HG03571 (cell line): ENCODE data around the gene SARM1.

Experiments used
- ATAC-seq: cut with Tn5 transposase; IDR thresholded peaks from one replicate; pipeline ENCODE4 v1.9.1; 2021; ENCODE audit not compliant: unreplicated experiment

The SARM1 gene

GRCh38 chr17:28340374-28340773 is 31.1 kb upstream of the SARM1 start:
- ATAC-seq = no peak

DNA sequence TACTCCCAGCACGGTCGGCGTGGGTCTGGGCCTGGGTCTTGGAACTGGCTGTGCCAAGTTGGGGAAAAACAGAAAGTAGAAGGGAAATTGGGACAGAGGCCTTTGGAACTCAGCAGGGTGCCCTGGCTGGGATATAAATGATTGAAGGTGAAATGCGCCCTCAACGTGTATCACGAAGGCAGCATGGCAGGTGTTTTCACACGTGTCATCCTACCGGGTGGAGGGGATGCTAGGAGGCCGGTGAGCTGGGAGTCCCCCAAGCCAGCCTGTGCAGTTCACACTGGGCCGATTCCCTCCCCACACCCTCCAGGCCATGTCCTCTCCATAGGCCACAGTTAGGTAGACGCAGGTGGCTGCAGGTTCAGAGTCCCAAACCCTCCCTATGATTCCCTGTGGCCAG is 30.0 kb upstream of the SARM1 start:
- no peak for ATAC-seq

GRCh38 chr17:28342313-28342712 is 29.2 kb upstream of the SARM1 start:
- no peak for ATAC-seq

DNA sequence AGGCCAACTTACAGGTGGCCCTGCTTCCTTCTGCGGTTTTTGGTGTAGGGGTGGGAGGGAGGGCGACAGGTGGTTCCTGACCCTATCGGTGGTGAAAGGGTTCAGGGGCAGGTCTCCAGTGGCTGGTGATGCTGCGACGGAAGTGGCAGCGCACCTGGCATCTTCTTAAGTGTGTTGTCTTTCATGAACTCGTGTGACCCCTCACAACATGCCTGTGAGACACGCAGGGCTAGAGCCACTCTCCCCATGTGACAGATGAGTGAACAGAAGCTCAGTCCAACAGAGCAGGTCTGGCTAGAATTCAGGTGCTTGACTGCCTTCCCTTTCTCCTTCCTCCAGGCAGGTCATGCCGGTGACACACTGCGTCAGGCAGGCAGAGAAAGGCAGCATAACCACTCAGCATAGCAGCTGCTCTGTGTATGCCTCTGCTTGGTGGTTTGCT is 28.0 kb upstream of the SARM1 start:
- no peak for ATAC-seq

- no peak for ATAC-seq
Measured at GRCh38 chr17:28344011-28344410, 27.5 kb upstream of the SARM1 start.

DNA sequence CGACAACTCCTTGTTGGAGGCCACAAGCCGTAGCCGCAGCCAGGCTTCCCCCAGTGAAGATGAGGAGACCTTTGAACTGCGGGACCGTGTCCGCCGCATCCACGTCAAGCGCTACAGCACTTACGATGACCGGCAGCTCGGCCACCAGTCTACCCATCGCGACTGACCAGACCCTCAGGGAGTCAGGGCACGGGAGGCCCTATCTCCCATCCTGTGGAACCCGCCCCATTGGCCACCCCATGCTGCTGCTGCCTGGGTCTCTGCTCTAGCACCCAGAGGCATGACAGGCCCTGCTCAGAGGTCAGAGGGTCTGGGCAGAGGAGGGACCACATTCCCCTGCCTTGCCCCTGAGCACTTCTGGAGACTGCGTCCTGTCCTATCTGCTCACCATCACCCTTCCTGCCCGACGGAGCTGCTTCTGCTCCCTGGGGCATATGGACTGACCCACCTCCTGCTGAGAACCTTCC is 27.0 kb upstream of the SARM1 start:
- no peak for ATAC-seq

DNA sequence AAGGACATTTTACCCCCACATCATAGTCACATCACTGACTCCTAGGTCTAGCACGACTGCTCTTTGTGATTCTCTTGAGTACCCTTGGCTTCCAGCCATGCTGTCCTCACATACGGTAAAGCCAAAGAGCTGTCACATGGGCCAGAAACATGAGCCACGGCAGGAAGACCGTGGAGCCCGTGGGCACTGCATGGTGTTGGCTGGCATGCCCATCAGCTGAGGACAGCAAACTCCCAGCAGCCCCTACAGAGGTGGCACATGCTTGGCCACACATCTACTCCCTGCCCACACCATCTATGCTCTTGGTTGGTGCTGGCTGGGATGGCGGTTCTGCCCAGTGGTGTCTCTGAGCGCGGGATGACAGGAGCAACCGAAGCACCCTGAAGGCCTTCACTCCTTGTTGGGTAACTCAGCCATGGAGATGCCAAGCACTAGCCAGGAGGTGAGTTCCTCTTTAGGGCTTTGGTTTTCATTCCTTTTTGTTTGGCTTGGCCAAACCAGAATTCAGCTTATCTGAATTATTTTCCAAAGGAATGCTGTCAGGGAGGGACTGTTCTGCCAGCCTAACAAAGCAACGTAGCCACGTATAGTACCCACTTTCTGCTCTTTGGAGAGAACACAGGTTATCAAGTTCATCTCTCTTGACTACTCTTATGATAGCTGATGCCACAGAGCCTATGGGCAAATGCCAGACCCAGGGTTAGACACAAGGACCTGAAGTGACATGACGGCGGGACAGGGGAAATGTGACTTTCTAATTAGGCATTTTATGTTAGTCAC is 25.9 kb upstream of the SARM1 start:
- ATAC-seq = no peak

DNA sequence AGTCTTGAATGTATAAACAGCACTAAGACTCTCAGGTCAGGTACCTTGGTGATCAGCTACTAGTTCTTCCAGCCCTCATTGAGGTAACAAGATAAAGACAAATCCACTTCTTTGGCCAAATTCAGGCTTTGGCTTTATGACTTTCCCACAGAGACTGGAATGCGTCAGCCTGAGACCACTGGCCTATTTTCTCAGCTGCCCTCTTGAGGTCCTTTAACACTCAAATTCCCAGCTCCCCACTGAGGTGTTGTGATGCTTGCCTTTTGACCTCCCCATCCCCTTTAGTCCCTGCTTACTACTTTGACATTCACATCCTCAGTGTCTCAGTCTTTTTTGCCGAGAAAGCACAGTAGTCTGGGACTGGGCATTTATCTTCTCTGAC is 25.3 kb upstream of the SARM1 start:
- no peak for ATAC-seq

DNA sequence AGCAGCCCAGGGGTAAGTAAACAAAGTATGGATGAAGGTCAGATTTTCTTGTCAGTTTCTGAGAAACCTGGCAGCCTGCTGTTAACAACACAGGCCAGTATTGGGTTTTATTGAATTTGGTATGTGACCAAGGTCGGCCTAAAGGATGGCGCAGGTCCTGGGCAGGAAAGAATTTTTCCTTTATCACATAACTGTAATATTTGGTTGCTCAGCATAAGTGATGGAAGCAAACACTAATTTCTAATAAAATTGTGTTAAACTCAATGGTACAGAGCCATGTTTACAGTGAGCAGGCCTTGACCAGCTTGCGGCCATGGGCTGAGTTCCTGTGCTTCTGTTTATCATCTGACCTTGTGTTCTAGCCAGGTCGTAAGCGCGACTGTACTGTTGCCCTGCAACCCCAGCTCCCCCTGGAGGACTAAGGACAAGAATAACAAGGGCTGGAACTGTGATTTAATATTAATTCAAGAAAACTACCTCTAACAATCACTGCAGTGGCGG is 24.7 kb upstream of the SARM1 start:
- ATAC-seq = no peak

DNA sequence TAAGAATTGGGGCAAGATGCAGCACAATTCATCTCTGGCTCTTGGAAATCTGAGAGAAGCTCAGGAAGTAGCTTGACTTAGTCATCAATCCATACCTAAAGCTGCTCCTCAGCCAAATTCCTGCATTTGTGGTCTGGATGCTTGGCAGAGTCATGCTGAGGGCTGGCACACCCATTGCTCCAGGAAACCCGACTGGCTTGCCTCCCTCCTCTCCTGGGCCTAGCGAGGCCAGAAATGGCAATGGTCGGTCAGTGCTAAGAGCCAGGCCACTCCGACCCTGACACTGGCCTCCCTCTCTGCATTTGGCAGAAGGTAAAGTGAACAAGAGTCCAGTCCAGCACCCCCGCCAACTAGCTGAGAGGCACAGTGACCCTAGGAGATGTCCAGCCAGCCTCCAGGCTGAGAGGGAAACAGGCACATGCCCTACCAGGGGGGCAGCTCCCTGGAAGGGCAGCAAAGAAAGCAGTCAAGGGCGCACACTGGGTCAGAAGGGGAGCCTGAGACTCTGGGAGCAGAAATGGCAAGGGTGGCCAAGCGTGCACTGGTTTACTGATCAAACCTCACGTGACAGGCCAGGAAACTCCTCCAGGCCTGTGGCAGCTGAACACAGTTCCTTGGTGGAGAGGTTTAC is 24.1 kb upstream of the SARM1 start:
- ATAC-seq = no peak

DNA sequence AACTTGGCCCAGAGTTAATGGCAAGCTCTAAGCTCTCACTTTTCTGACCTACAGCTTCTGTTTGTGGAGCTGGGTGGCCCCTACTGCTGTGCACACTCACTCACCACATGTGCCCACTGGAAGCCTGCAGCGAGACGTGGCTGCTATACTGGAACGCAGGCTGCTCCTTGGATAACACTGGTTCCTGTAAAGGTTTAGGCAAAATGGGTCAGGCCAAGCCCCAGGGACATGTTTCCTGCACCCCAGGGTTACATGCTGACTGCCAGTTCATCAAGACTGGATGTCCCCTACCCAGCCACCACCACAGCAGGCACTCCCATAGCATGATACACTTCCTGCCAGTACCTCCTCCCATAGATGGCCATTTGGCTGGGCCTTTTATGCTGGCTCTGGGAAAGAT is 22.5 kb upstream of the SARM1 start:
- ATAC-seq = no peak

DNA sequence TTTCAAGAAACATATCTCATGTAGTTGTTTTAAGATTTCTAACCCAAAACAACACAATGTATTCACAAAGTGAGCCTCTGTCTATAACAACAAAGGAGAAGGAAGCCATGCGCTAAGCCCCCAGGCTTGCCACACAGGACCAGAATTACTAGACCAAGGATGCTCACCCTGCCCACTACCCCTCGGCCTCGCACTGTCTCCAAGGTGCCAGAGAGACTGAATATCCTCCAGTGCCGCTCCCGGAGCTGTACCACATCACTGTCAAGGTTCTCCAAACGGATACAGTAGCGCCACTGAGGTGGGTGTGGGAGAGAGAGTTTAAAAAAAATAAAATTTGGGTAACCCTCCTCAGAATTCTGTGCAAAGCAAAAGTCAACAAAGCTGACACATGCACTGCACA is 21.2 kb upstream of the SARM1 start:
- no peak for ATAC-seq

DNA sequence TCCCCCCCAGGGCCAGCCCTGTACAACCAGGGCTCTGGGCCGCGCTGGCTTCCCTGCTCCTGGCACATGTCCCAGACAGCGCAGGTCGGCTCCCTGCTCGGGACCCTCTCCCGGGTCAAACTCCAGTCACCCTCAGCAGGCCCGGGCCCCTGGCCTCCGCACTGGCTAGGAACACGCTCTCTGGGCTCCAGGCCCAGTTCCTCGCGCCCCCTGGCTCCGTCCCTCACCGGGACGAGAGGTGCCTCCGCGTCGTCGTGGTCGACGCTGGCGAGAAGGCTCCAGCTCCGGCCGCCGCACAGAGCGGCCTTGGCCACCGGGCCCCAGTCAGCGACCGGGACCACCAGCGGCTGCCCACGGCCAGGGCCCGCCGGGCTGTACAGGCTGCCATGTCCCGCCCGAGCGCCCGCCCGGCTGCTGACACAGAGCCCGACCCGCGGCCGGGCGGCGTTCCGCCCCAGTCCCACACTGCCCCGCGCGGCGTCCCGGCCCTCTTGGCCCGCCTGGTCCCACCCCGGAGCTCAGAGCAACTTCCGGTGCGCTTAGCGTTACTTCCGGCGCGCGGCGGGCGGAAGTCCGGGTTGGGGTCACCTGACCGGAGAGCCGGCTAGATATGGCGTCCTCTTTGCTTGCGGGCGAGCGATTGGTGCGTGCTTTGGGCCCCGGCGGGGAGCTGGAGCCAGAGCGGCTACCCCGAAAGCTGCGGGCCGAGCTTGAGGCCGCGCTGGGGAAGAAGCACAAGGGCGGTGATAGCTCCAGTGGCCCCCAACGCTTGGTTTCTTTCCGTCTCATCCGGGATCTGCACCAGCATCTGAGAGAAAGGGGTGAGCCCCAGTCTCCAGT is 14.2 kb upstream of the SARM1 start, which contains the start of gene POLDIP2:
Gene POLDIP2 (minus strand): TSS at position 467 of the 840 bp plus-strand sequence. CDS start 79 bp downstream, at position 388.
- peak; percentile 90 for ATAC-seq

DNA sequence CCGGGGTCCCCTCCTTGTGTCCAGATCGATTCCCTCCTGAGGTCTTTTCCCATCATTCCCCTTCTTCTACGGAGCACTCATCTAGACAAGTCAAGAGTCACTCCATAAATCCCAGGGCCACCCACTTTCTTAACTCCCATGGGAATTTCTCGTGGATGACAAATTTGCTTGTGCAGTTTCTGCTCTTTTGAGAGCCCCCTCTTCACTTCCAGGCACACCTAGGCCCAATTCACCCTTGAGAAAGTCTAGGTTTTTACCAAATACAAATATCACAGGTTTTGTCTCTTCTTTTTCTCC is 13.6 kb upstream of the SARM1 start:
- ATAC-seq = no peak

DNA sequence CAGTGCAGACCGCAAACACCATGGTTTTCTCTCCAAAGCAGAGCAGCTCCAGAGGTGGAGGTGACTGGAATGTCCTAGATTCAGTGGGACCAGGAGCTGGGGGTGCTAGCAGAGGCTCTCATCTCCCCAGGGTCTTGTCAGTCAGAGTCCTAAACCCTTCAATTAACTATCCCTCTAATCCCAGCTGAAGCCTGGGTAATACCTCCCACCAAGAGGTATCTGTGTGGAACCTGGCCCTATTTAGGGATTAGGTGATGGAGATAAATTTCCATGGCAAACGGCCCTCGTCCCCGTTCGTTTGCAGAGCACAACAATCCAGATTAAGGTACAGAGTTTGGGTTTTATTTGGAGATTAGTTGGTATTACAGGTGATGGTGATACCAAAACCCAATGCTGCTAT is 8.3 kb upstream of the SARM1 start:
- ATAC-seq = no peak

DNA sequence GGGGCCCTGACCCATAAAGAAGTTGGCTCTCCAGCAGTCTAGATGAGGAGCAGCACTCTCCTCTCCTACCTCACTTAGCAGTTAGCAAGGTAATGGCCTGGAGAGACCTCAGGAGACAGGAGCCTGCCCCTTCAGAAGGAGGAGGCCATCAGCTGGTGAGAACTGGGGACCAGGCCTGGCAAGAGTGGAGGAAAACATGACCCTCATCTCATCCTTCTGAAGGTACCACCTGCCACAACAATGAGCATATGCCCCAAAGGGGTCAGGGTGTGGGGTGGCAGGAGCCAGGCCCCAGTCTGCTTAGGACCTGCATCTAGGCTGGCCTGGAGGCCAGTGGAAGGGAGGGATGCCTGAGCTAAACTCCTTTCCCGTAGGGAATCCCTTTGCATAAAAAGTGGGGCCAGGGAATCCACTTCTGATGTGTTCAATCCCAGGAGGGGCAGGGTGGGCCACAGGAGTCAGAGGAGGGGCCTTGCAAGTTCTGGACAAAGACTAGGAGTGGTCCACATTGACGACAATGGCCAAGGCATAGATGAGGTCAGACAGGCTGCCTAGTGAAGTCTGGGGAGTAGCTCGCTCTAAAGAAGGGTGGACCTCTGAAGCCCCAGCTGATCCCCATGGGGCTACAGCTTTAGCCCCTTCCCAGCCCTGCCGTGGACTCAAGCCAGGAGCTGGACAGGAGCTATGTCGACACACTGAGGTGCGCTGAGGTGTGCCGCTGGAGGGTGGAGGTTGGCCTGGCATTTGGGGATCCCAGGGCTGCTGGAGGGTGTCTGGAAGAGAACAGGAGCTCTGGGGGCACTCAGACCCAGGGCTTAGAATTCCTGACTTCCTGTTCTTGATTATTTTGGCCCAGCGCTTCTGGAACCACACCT is 7.5 kb upstream of the SARM1 start:
- ATAC-seq = no peak

DNA sequence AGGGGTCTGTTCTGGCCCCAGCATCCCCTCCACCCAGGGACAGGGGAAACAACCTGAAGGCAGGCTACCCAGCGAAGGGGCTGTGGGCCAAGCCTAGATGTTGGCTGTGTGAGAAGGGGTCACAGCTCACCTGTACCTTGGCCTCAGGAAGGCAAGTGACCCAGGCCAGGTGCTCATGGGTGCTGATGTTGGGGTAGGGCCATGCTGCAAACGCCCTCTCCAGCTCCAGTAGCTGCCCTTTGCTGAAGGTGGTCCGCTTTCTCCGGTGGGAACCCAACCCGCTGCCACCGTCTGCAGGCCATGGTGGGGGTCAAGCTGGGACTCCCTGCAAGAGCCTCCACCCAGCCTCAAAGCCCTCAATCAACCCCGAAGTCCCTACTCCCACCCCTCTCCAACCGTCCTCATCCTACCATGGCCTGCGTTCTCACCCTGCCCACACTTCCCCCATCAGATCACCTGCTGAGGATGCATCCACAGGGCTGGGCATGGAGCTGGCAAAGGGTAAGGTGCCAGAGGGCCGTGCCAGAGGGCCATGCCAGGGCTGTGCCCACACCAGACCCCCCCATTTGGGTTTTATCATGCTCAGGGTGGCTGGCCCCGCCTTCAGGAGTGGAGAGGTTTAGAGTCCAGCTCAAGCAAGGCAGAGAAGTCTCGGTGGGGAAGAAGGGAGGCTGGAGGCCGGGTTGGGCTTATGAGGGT is 6.7 kb upstream of the SARM1 start, which contains the start of gene SEBOX:
Gene SEBOX (minus strand): TSS at position 535 of the 699 bp plus-strand sequence. CDS start 48 bp downstream, at position 487.
- no peak for ATAC-seq

DNA sequence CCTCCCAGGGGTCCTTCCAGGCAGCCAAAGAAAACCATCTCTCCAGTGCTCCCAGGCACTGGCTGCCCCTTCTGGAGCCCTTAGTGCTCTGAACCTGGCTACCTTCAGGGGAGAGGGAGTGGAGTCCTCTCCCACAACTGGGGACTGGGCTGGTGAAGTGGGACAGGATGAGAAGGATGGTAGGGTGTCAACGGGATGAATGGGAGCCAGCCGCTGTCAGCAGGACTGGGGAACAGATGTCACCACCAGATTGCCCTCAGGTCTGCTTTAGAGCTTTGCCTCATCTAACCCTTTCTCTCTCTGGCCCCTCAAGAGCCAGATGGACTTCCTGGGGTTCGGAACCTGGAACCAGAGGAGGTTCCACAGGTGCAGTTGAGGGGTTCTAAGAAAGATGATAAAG is 6.0 kb upstream of the SARM1 start:
- ATAC-seq = no peak

DNA sequence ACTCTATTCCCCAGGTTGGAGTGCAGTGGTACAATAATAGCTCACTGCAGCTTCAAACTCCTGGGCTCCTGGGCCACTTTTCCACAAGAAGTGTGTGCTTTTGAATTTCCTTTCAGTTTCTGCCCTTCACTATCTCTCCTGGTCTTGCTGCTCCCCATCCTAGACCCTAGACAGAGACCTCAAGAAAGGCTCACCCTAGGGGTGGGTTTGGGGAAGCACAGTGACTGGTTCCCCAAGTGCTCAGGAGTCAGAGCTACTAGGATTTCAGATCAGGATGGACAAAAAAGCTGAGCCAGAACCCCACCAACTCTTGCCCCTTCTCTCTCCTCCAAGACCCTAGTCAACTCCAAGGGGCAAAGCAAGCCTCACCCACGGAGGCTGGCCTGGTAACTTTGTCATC is 4.9 kb upstream of the SARM1 start:
- no peak for ATAC-seq
